Activated naive CD8-positive, alpha-beta T cell treated with anti-CD3 and anti-CD28 coated beads for 36 hours (primary cell): Measurements from ENCODE around the gene ARID1B. TPM values are rescaled to one million over a fixed set of nuclear protein-coding genes. Genes with fewer than 3 reads are reported as not detected.
A peak's percentile ranks its signal among the peaks of the same experiment; 100 is the strongest.

ENCODE experiments used
- DNase-seq: peaks from one replicate; pipeline ENCODE4 v3.0.0; 2021
- H3K27ac Mint-ChIP-seq: one replicate; pipeline ENCODE4 v1.8.0; 2022; ENCODE audit warnings: mild to moderate bottlenecking, moderate library complexity, mixed read lengths
- H3K27me3 Mint-ChIP-seq: one replicate; pipeline ENCODE4 v1.8.0; 2022; ENCODE audit warnings: mild to moderate bottlenecking, mixed read lengths
- H3K36me3 Mint-ChIP-seq: one replicate; pipeline ENCODE4 v1.8.0; 2021; ENCODE audit warnings: mild to moderate bottlenecking, mixed read lengths
- H3K4me1 Mint-ChIP-seq: one replicate; pipeline ENCODE4 v1.8.0; 2021; ENCODE audit warnings: mixed read lengths
- H3K4me3 Mint-ChIP-seq: one replicate; pipeline ENCODE4 v1.8.0; 2022; ENCODE audit warnings: mild to moderate bottlenecking, moderate library complexity, mixed read lengths
- H3K9me3 Mint-ChIP-seq: one replicate; pipeline ENCODE4 v1.8.0; 2022; ENCODE audit warnings: mixed read lengths
- total RNA-seq, 2 experiments: library from RNA; stranded (reverse); gene quantifications; one replicate each; pipeline ENCODE4 v1.2.3, GENCODE V29; 2021

Gene ARID1B
- total RNA-seq, 2 experiments from 2014 or later = 40.6 to 41.5 TPM

GRCh38 chr6:157221049-157221816, 444.1 kb downstream of the ARID1B start:
- H3K9me3 Mint-ChIP-seq = no peaks in the 10 kb centered on the region
- no peaks in the 10 kb centered on the region for H3K27me3 Mint-ChIP-seq
- peak overlapping the region; percentile 58 for H3K27ac Mint-ChIP-seq

GRCh38 chr6:157221817-157222175, 444.6 kb downstream of the ARID1B start:
- no peak for DNase-seq
- H3K36me3 Mint-ChIP-seq = no peaks in the 10 kb centered on the region

More at GRCh38 chr6:157221049-157221816, 444.1 kb downstream of the ARID1B start:
- H3K4me3 Mint-ChIP-seq = peak overlapping the region; percentile 79
- DNase-seq = peak; percentile 87
- H3K36me3 Mint-ChIP-seq = no peaks in the 10 kb centered on the region
- peaks cover 21% of the 10 kb centered on the region for H3K4me1 Mint-ChIP-seq

GRCh38 chr6:157222201-157222981, 445.2 kb downstream of the ARID1B start:
- DNase-seq = no peak
- Mint-ChIP-seq H3K27me3 (no peaks in the 10 kb centered on the region), H3K36me3 (no peaks in the 10 kb centered on the region), H3K4me3 (peak overlapping the region; percentile 29), H3K9me3 (no peaks in the 10 kb centered on the region), H3K4me1 (peaks cover 25% of the 10 kb centered on the region), H3K27ac (peak overlapping the region; percentile 44)

More at GRCh38 chr6:157221817-157222175, 444.6 kb downstream of the ARID1B start:
- H3K4me3 Mint-ChIP-seq = no peak overlapping the region
- H3K4me1 Mint-ChIP-seq = peaks cover 21% of the 10 kb centered on the region
- H3K27me3 Mint-ChIP-seq = no peaks in the 10 kb centered on the region
- H3K27ac Mint-ChIP-seq = no peak overlapping the region
- H3K9me3 Mint-ChIP-seq = no peaks in the 10 kb centered on the region

GRCh38 chr6:157223021-157223430, 445.8 kb downstream of the ARID1B start:
- Mint-ChIP-seq H3K9me3 (no peaks in the 10 kb centered on the region), H3K4me1 (peaks cover 30% of the 10 kb centered on the region), H3K4me3 (no peak overlapping the region), H3K27ac (no peak overlapping the region), H3K27me3 (no peaks in the 10 kb centered on the region), H3K36me3 (no peaks in the 10 kb centered on the region)
- peak; percentile 39 for DNase-seq

GRCh38 chr6:157223511-157223910, 446.3 kb downstream of the ARID1B start:
- H3K4me1 Mint-ChIP-seq = peaks cover 31% of the 10 kb centered on the region
- no peak overlapping the region for H3K27ac Mint-ChIP-seq
- no peaks in the 10 kb centered on the region for H3K27me3 Mint-ChIP-seq
- H3K4me3 Mint-ChIP-seq = no peak overlapping the region
- H3K36me3 Mint-ChIP-seq = no peaks in the 10 kb centered on the region
- no peak for DNase-seq
- no peaks in the 10 kb centered on the region for H3K9me3 Mint-ChIP-seq

- Mint-ChIP-seq H3K4me1 (peaks cover 31% of the 10 kb centered on the region), H3K4me3 (no peak overlapping the region), H3K27ac (no peak overlapping the region), H3K9me3 (no peaks in the 10 kb centered on the region), H3K36me3 (no peaks in the 10 kb centered on the region), H3K27me3 (peaks cover 1% of the 10 kb centered on the region)
- no peak for DNase-seq
Observed at GRCh38 chr6:157224178-157224950, 447.2 kb downstream of the ARID1B start.

- Mint-ChIP-seq H3K36me3 (no peaks in the 10 kb centered on the region), H3K4me1 (peaks cover 31% of the 10 kb centered on the region), H3K4me3 (no peak overlapping the region), H3K27me3 (peaks cover 7% of the 10 kb centered on the region), H3K27ac (no peak overlapping the region), H3K9me3 (no peaks in the 10 kb centered on the region)
- DNase-seq = no peak
Observed at GRCh38 chr6:157224951-157225574, 447.9 kb downstream of the ARID1B start.

- no peak overlapping the region for H3K27ac Mint-ChIP-seq
- peaks cover 7% of the 10 kb centered on the region for H3K27me3 Mint-ChIP-seq
- no peaks in the 10 kb centered on the region for H3K9me3 Mint-ChIP-seq
- H3K4me1 Mint-ChIP-seq = peaks cover 31% of the 10 kb centered on the region
- H3K36me3 Mint-ChIP-seq = no peaks in the 10 kb centered on the region
- no peak for DNase-seq
- no peak overlapping the region for H3K4me3 Mint-ChIP-seq
Observed at GRCh38 chr6:157225575-157225995, 448.4 kb downstream of the ARID1B start.

GRCh38 chr6:157226026-157226625, 448.9 kb downstream of the ARID1B start:
- Mint-ChIP-seq H3K27me3 (peaks cover 7% of the 10 kb centered on the region), H3K4me1 (peaks cover 27% of the 10 kb centered on the region), H3K4me3 (no peak overlapping the region), H3K36me3 (no peaks in the 10 kb centered on the region), H3K27ac (no peak overlapping the region), H3K9me3 (no peaks in the 10 kb centered on the region)
- DNase-seq = no peak

- Mint-ChIP-seq H3K9me3 (no peaks in the 10 kb centered on the region), H3K27me3 (peaks cover 8% of the 10 kb centered on the region), H3K36me3 (no peaks in the 10 kb centered on the region), H3K4me1 (peaks cover 24% of the 10 kb centered on the region), H3K27ac (no peak overlapping the region), H3K4me3 (no peak overlapping the region)
- no peak for DNase-seq
Observed at GRCh38 chr6:157226761-157227160, 449.6 kb downstream of the ARID1B start.

GRCh38 chr6:157227202-157228166, 450.3 kb downstream of the ARID1B start:
- Mint-ChIP-seq H3K4me1 (peaks cover 21% of the 10 kb centered on the region), H3K36me3 (no peaks in the 10 kb centered on the region), H3K9me3 (no peaks in the 10 kb centered on the region), H3K27me3 (peaks cover 13% of the 10 kb centered on the region), H3K4me3 (no peak overlapping the region), H3K27ac (no peak overlapping the region)
- DNase-seq = no peak

- DNase-seq = no peak
- no peaks in the 10 kb centered on the region for H3K36me3 Mint-ChIP-seq
- no peak overlapping the region for H3K27ac Mint-ChIP-seq
- no peak overlapping the region for H3K4me3 Mint-ChIP-seq
- no peaks in the 10 kb centered on the region for H3K9me3 Mint-ChIP-seq
- peaks cover 13% of the 10 kb centered on the region for H3K4me1 Mint-ChIP-seq
- H3K27me3 Mint-ChIP-seq = peaks cover 24% of the 10 kb centered on the region
Observed at GRCh38 chr6:157228426-157229131, 451.4 kb downstream of the ARID1B start.

GRCh38 chr6:157229132-157229618, 452.0 kb downstream of the ARID1B start:
- no peak overlapping the region for H3K27ac Mint-ChIP-seq
- H3K4me3 Mint-ChIP-seq = no peak overlapping the region
- peaks cover 30% of the 10 kb centered on the region for H3K27me3 Mint-ChIP-seq
- DNase-seq = no peak
- H3K9me3 Mint-ChIP-seq = no peaks in the 10 kb centered on the region
- H3K36me3 Mint-ChIP-seq = no peaks in the 10 kb centered on the region
- H3K4me1 Mint-ChIP-seq = peaks cover 10% of the 10 kb centered on the region
